ENCODE results near the gene TSPYL1. TPM values are rescaled to one million over a fixed set of nuclear protein-coding genes. Genes with fewer than 3 reads are reported as not detected.
"Not testable (repeated sequence)": the region's sequence is repeated elsewhere in the genome, so short reads cannot be mapped to it uniquely, and the experiment has no call there.

Gene TSPYL1
- total and polyA plus RNA-seq, 9 of the 15 experiments (the other 6 are each of a cell fraction or from before 2014, with no cell fraction given) = 23.1 to 56.8 (median 37.9) TPM

GRCh38 chr6:116326181-116326671 is 46.5 kb upstream of the TSPYL1 start (continued):
- TF ChIP-seq ZBTB49 (CRISPR knock-in tag; IDR thresholded peaks at IDR 0.05; ENCODE audit: borderline replicate concordance) = no peak
- TF ChIP-seq EP300 (IDR thresholded peaks at IDR 0.05; ENCODE audit: low read length) = no peak
- TF ChIP-seq LCOR (CRISPR knock-in tag; IDR thresholded peaks at IDR 0.05) = no peak

- H3K27ac ChIP-seq (ENCODE audit: extremely low read depth, low read depth, low read length); H3K9me3 ChIP-seq (replicated peaks; ENCODE audit: control insufficient read depth, insufficient read depth, low read depth, low read length); FAIRE-seq; H3K27me3 ChIP-seq (ENCODE audit: control insufficient read depth in 2 of 2, insufficient read depth in 2 of 2, low read length in 2 of 2); POLR2A ChIA-PET; H3K4me1 ChIP-seq (replicated peaks in 1 of 2; ENCODE audit: control insufficient read depth in 2 of 2, insufficient read depth in 2 of 2, low read length in 2 of 2); BruUV-seq (replicated peaks); CTCF ChIA-PET (ENCODE audit: low intra/inter-chr PET ratio); H2AFZ ChIP-seq (ENCODE audit: low read depth, low read length); H3K79me2 ChIP-seq (ENCODE audit: control insufficient read depth, insufficient read depth, low read length); H3K4me3 ChIP-seq; H3K4me2 ChIP-seq (ENCODE audit: insufficient read depth, low read length); DNase-seq (ENCODE audit: extremely low read depth in 1 of 4, low spot score in 3 of 4); ATAC-seq; H3K9me1 ChIP-seq (ENCODE audit: control insufficient read depth, insufficient read depth, low read length); H3K9ac ChIP-seq (ENCODE audit: insufficient read depth in 1 of 2, low read depth in 2 of 2, low read length in 2 of 2); H3K36me3 ChIP-seq (ENCODE audit: control insufficient read depth, insufficient read depth, low read length); in situ Hi-C loops (cut with MboI); H4K20me1 ChIP-seq (replicated peaks; ENCODE audit: control insufficient read depth, insufficient read depth, low read length); intact Hi-C loops (cut with micrococcal nuclease): not testable (repeated sequence)
- 6% methylated on average over 7 of the region's 11 CpGs for WGBS (ENCODE audit: insufficient coverage, low coverage, missing lambda C conversion rate)
Observed at GRCh38 chr6:116325634-116326132, 46.0 kb upstream of the TSPYL1 start.

Measured in K562 (cell line).